ENCODE measurements around the gene UBA52.
A peak's percentile ranks its signal among the peaks of the same experiment; 100 is the strongest.

UBA52 gene

DNA sequence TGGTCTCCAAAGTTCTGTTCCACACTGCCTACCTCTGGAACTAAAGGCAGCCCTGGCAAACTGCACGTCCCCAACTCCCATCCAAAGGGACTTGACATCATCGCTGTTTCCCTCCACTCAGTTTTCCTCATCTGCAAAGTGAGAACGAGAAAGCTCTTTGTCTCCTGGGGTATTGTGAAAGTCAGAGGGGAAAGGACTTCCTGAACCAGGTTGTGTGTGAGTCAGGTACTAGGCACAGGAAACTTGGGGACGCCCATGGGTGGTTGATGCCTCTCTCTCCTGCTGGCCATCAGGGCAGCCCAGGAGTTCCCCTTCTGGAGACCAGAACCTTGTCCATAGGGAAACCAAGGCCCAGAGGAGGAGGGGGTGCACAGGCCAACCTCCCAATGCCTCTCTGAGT lies 30.2 kb downstream of the UBA52 start:
- DNase-seq (ENCODE audit: low read depth), result no peak
- H3K4me3 ChIP-seq (ENCODE audit: low read length), result no peak overlapping the region
- no peak for TF ChIP-seq CTCF (conservative IDR thresholded peaks at IDR 0.05; ENCODE audit: low read depth, low read length)

GRCh38 chr19:18603255-18603957 lies 31.7 kb downstream of the UBA52 start:
- peak; percentile 47 for TF ChIP-seq CTCF (conservative IDR thresholded peaks at IDR 0.05; ENCODE audit: low read depth, low read length)
- peak overlapping the region; percentile 12 for H3K4me3 ChIP-seq (ENCODE audit: low read length)
- DNase-seq (ENCODE audit: low read depth), result no peak

DNA sequence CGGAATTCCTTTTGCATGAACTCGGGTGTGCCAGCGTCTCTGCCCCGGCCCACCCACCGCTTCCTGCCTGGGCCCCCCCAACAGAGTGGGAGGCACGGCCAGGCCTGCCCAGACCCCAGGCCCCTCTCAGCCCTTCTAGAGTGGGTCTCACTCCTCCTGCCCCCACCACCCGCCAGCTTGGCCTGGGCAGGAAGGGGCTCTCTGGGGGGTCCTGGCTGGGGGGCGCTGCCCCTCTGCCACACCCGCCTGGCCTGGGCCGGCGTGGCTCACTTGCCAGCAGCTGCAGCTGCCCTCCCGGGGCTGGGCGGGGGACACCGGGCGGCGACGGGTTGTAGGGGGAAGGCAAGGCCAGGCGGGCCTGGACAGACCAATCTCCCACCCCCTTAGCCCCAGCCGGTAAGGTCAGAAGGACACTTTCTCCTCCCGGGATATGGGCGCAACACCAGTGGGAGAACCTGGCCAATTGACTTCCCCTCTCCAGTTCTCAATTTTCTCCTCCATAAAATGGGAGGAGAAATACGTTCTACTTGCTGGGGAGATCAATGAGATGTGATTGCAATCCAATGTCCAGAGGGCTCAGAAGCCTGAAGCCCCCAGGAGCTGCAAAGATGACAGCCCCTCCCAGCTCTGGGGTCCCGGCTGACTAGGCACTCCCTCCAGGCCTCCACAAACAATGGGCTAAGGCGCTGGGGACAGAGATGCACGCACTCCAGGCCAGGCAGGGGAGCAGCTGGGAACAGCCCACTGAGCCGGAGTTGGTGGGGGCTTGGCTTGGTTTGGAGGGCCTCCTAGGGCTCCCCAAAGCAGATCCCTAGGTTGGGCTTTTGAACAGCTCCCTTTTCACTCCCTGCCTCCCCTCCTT lies 32.5 kb downstream of the UBA52 start:
- no peak overlapping the region for H3K4me3 ChIP-seq (ENCODE audit: low read length)
- TF ChIP-seq CTCF (conservative IDR thresholded peaks at IDR 0.05; ENCODE audit: low read depth, low read length), result no peak
- no peak for DNase-seq (ENCODE audit: low read depth)

- H3K4me3 ChIP-seq (ENCODE audit: low read length), result no peak overlapping the region
- no peak for DNase-seq (ENCODE audit: low read depth)
- TF ChIP-seq CTCF (conservative IDR thresholded peaks at IDR 0.05; ENCODE audit: low read depth, low read length), result no peak
Measured at GRCh38 chr19:18604820-18605159, 33.1 kb downstream of the UBA52 start.

GRCh38 chr19:18605196-18605545 lies 33.5 kb downstream of the UBA52 start:
- DNase-seq (ENCODE audit: low read depth), result no peak
- no peak for TF ChIP-seq CTCF (conservative IDR thresholded peaks at IDR 0.05; ENCODE audit: low read depth, low read length)
- H3K4me3 ChIP-seq (ENCODE audit: low read length), result no peak overlapping the region

DNA sequence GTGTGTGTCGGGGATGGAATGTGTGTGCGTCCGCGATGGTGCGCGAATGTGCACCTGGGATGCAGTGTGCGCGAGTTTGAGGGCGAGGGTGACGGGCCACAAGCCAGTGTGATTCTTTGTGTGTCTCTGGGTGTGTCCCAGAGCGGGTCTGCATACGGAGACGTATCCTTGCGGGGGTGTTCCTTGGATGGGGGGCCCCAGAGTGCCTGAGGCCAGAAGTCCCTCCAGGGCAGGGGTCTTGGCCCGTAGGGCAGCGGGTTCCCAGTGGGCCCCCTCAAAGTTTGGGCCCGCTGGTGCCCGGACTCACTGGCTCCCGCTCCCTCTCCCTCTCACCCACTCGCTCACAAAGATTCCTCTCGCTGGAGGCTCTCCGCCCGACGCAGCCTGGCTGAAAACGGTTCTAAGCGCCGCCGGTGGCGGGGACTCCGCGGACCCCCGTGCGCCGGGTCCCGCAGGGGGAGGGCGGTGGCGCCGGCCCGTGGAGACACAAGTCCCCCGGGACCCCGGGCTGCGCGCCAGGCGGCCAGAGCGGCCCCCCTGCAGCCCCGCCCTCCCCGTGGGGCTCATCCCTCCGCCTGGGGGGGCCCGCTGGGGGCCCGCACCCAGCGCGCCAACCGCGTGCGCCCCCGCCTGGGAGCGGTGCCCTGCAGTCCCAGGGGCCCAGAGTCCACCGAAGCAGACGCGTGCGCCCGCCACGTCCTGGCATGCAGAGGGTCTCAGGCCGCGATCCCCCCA lies 34.1 kb downstream of the UBA52 start:
- DNase-seq (ENCODE audit: low read depth), result no peak
- no peak overlapping the region for H3K4me3 ChIP-seq (ENCODE audit: low read length)
- TF ChIP-seq CTCF (conservative IDR thresholded peaks at IDR 0.05; ENCODE audit: low read depth, low read length), result no peak

Measured in retinal pigment epithelial cell (primary cell).